HFFc6 (cell line): Measurements from ENCODE around the gene WASHC4. TPM values are rescaled to one million over a fixed set of nuclear protein-coding genes. Genes with fewer than 3 reads are reported as not detected.

Experiments used
- DNase-seq: peaks from one replicate; pipeline ENCODE4 v3.0.0-alpha.2; 2018
- H3K27ac Mint-ChIP-seq: 2 replicates; pipeline ENCODE4 v1.8.0; 2020; ENCODE audit warnings: mild to moderate bottlenecking, mixed read lengths
- H3K27me3 Mint-ChIP-seq: 2 replicates; pipeline ENCODE4 v1.8.0; 2021; ENCODE audit warnings: mild to moderate bottlenecking, moderate library complexity, mixed read lengths; ENCODE audit not compliant: insufficient read depth
- H3K36me3 Mint-ChIP-seq: 2 replicates; pipeline ENCODE4 v1.8.0; 2021; ENCODE audit warnings: low read depth, mixed read lengths
- H3K4me1 Mint-ChIP-seq: 2 replicates; pipeline ENCODE4 v1.8.0; 2020; ENCODE audit warnings: low read depth, mixed read lengths
- H3K4me3 Mint-ChIP-seq: 2 replicates; pipeline ENCODE4 v1.8.0; 2020; ENCODE audit warnings: mild to moderate bottlenecking, moderate library complexity, mixed read lengths
- H3K9me3 Mint-ChIP-seq: 2 replicates; pipeline ENCODE4 v1.8.0; 2020; ENCODE audit warnings: mild to moderate bottlenecking, mixed read lengths
- CTCF ChIP-seq: fragments of 200-600 bp; sonication (generic); IDR thresholded peaks from 2 replicates; pipeline ENCODE4 v1.5.0; 2021; ENCODE audit warnings: antibody characterized with exemption, mild to moderate bottlenecking
- total RNA-seq, 6 experiments: library from RNA; stranded (reverse); fragmentation: NEBNext Ultra II Directional; extraction: Animal tissue kit (Norgen Biotek cat#: 25700); gene quantifications; 2 replicates in 1 of 6; 3 replicates in 5 of 6; pipeline ENCODE4 v1.2.3, GENCODE V29; 2021

Gene WASHC4
- total RNA-seq, 6 experiments from 2014 or later = 41.6 to 47.3 (median 44.1) TPM

GRCh38 chr12:105157606-105158005 is 50.1 kb downstream of the WASHC4 start:
- no peaks in the 10 kb centered on the region for H3K9me3 Mint-ChIP-seq
- peaks cover 30% of the 10 kb centered on the region for H3K36me3 Mint-ChIP-seq
- H3K27ac Mint-ChIP-seq = no peak overlapping the region
- no peak overlapping the region for H3K4me3 Mint-ChIP-seq
- no peaks in the 10 kb centered on the region for H3K4me1 Mint-ChIP-seq
- no peak for TF ChIP-seq CTCF
- no peak for DNase-seq
- no peaks in the 10 kb centered on the region for H3K27me3 Mint-ChIP-seq

GRCh38 chr12:105158876-105159275 is 51.3 kb downstream of the WASHC4 start:
- Mint-ChIP-seq H3K36me3 (peaks cover 40% of the 10 kb centered on the region), H3K4me3 (no peak overlapping the region), H3K27me3 (0 out of 2 replicates have a peak, but pooled peaks cover 2% of the 10 kb centered on the region), H3K4me1 (peaks cover 4% of the 10 kb centered on the region; the same call in 1 of the 2 replicates), H3K9me3 (no peaks in the 10 kb centered on the region), H3K27ac (no peak overlapping the region)
- no peak for DNase-seq
- TF ChIP-seq CTCF = no peak

DNA sequence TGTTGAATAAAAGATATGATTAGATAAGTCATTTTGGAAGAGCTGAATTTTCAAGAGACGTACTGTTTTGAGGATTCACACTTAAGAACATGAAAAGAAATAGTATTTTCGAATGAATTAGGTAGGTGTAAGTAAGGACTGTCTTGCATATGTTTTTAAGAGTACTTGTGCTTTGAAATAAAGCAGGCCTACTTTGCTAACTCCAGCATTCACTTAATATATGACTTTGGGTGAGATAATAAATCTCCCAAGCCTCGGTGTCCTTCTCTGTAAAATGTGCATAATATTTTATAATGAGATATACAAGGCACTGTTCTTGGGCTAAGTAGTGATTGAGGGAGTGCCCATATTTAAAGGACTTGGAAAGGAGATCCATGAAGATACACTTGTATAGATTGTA is 54.6 kb downstream of the WASHC4 start:
- no peaks in the 10 kb centered on the region for H3K9me3 Mint-ChIP-seq
- 0 out of 2 replicates have a peak, but pooled peaks cover 2% of the 10 kb centered on the region for H3K27me3 Mint-ChIP-seq
- no peak overlapping the region for H3K4me3 Mint-ChIP-seq
- H3K36me3 Mint-ChIP-seq = peaks cover 30% of the 10 kb centered on the region
- peaks cover 12% of the 10 kb centered on the region for H3K4me1 Mint-ChIP-seq
- DNase-seq = no peak
- no peak overlapping the region for H3K27ac Mint-ChIP-seq
- no peak for TF ChIP-seq CTCF

DNA sequence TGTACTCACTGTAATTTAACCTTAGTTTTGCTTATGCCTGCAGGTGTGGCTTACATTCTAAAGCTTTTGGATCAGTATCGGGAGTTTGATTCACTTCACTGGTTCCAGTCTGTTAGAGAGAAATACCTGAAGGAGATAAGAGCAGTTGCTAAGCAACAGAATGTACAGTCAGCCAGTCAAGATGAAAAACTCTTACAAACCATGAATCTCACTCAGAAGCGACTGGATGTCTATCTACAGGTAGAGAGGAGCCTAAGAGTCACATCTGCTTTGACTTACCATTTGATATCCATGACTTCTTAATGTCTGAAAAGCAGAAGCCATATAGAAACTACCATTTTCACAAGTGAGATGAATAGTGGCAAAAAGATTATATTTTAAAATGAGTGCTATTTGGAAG is 56.5 kb downstream of the WASHC4 start:
- Mint-ChIP-seq H3K27me3 (0 out of 2 replicates have a peak, but pooled peaks cover 2% of the 10 kb centered on the region), H3K4me1 (peaks cover 17% of the 10 kb centered on the region), H3K36me3 (peaks cover 28% of the 10 kb centered on the region), H3K4me3 (no peak overlapping the region), H3K27ac (no peak overlapping the region), H3K9me3 (no peaks in the 10 kb centered on the region)
- DNase-seq = no peak
- TF ChIP-seq CTCF = no peak

DNA sequence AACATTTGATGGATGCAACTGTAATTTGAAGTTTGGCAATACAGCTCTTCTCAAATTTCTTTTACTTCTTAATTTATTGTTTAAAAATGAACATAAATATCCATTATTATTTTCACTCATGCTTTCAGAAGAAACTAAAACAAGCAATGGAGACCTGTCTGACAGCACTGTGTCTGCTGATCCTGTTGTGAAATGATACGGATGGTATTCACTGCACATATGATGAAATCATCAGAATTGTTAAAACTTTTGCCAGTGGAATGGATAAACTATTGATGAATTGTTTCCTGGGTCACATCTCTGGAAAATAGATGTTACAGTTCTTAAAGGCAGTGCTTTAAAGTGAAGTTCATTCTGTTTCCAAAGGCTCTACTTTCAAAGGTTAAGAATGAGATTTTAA is 59.2 kb downstream of the WASHC4 start:
- H3K9me3 Mint-ChIP-seq = no peaks in the 10 kb centered on the region
- TF ChIP-seq CTCF = no peak
- H3K4me1 Mint-ChIP-seq = peaks cover 34% of the 10 kb centered on the region
- peaks cover 23% of the 10 kb centered on the region for H3K36me3 Mint-ChIP-seq
- H3K27me3 Mint-ChIP-seq = 0 out of 2 replicates have a peak, but pooled peaks cover 2% of the 10 kb centered on the region
- H3K4me3 Mint-ChIP-seq = no peak overlapping the region
- H3K27ac Mint-ChIP-seq = peak overlapping the region; percentile 45; the same call in 1 of the 2 replicates
- DNase-seq = no peak

GRCh38 chr12:105167346-105167745 is 59.8 kb downstream of the WASHC4 start:
- Mint-ChIP-seq H3K4me3 (no peak overlapping the region), H3K36me3 (peaks cover 18% of the 10 kb centered on the region), H3K27ac (no peak overlapping the region), H3K4me1 (peaks cover 34% of the 10 kb centered on the region), H3K9me3 (no peaks in the 10 kb centered on the region), H3K27me3 (0 out of 2 replicates have a peak, but pooled peaks cover 2% of the 10 kb centered on the region)
- TF ChIP-seq CTCF = no peak
- DNase-seq = no peak
